Activated CD8-positive, alpha-beta memory T cell treated with anti-CD3 and anti-CD28 coated beads, Interleukin-2, amount 10 ng/mL, durations not matched to agents 7 days and 5 days (primary cell): Measurements from ENCODE around the gene TAGLN. TPM values are rescaled to one million over a fixed set of nuclear protein-coding genes. Genes with fewer than 3 reads are reported as not detected.

ENCODE experiments used
- ATAC-seq: fragments of 150-1000 bp; cut with Tn5 transposase; one replicate; pipeline ENCODE4 v1.10.0; 2021; ENCODE audit warnings: moderate library complexity
- CTCF ChIA-PET: fragments of 350-600 bp; sonication (Branson Sonifier 250); formaldehyde crosslinking; loops from one replicate; lab custom pipeline; 2021; ENCODE audit warnings: antibody characterized with exemption; lab: Charles Lee
- DNase-seq: peaks from one replicate; pipeline ENCODE4 v3.0.0-alpha.2; 2020
- H3K27ac Mint-ChIP-seq: one replicate; pipeline ENCODE4 v1.8.0; 2021; ENCODE audit warnings: mild to moderate bottlenecking, mixed read lengths
- H3K27me3 Mint-ChIP-seq: one replicate; pipeline ENCODE4 v1.8.0; 2021; ENCODE audit warnings: mixed read lengths
- H3K36me3 Mint-ChIP-seq: one replicate; pipeline ENCODE4 v1.8.0; 2021; ENCODE audit warnings: mild to moderate bottlenecking, mixed read lengths
- H3K4me1 Mint-ChIP-seq: one replicate; pipeline ENCODE4 v1.8.0; 2021; ENCODE audit warnings: mixed read lengths
- H3K4me3 Mint-ChIP-seq: one replicate; pipeline ENCODE4 v1.8.0; 2021; ENCODE audit warnings: mild to moderate bottlenecking, moderate library complexity, mixed read lengths
- H3K9me3 Mint-ChIP-seq: one replicate; pipeline ENCODE4 v1.8.0; 2022; ENCODE audit warnings: low read depth, mixed read lengths
- total RNA-seq, 2 experiments: library from RNA; stranded (reverse); gene quantifications; one replicate each; pipeline ENCODE4 v1.2.3, GENCODE V29; 2021

TAGLN gene
- total RNA-seq, 2 experiments from 2014 or later = 2.3 to 2.7 TPM

DNA sequence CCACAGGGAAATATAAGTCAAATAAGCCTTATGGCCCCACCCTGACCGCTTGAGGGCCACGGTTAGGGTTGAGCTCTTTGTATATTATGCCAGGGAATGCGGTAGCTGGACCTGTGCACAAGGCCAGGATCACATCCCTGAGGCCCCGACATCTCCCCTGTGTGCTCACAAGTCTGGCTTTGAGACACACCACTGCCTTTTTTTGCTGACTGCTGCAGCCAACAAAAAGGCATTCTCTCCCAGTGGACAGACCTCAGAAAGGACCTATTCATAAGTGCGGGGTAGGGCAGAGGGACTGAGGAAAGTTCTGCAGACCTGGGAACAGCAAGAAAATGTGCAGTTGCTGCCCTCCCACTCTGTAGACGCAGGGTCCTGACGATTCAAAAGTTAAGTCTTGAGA is 24.1 kb upstream of the TAGLN start:
- Mint-ChIP-seq H3K27me3 (no peaks in the 10 kb centered on the region), H3K4me3 (no peak overlapping the region), H3K27ac (no peak overlapping the region), H3K4me1 (peaks cover 22% of the 10 kb centered on the region), H3K9me3 (no peaks in the 10 kb centered on the region), H3K36me3 (peaks cover 8% of the 10 kb centered on the region)
- DNase-seq (peak; percentile 36), ATAC-seq (no peak)
- CTCF ChIA-PET = interaction anchor here (1.3 kb wide), 1 partner anchor 339 kb away, joined by 4 read pairs; no protein-coding TSS in a partner anchor

DNA sequence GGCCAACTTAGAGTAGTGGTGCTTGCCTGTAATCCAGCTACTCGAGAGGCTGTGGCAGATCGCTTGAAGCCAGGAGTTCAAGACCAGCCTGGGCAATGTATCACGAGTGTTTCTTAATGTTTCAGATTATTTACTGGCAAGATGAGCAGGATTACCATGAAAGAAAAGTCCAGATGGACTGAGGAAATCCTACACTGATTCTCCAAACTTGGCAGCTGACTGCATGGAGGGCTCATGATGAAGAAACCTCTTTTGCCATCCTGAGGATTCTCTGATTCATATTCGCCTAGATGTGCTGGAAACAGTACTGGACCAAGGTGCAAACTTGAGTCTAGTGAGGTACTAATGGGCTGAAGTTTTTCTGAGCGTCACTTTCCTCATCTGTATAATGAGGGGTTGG is 23.4 kb upstream of the TAGLN start:
- H3K4me3 Mint-ChIP-seq = no peak overlapping the region
- DNase-seq (peak; percentile 33), ATAC-seq (no peak)
- CTCF ChIA-PET = interaction anchor here (0.8 to 1.3 kb wide), 2 partner anchors 30 to 340 kb away, joined by 3 to 4 read pairs; no protein-coding TSS in a partner anchor
- no peaks in the 10 kb centered on the region for H3K9me3 Mint-ChIP-seq
- H3K4me1 Mint-ChIP-seq = peaks cover 29% of the 10 kb centered on the region
- H3K27me3 Mint-ChIP-seq = no peaks in the 10 kb centered on the region
- peaks cover 8% of the 10 kb centered on the region for H3K36me3 Mint-ChIP-seq
- no peak overlapping the region for H3K27ac Mint-ChIP-seq

DNA sequence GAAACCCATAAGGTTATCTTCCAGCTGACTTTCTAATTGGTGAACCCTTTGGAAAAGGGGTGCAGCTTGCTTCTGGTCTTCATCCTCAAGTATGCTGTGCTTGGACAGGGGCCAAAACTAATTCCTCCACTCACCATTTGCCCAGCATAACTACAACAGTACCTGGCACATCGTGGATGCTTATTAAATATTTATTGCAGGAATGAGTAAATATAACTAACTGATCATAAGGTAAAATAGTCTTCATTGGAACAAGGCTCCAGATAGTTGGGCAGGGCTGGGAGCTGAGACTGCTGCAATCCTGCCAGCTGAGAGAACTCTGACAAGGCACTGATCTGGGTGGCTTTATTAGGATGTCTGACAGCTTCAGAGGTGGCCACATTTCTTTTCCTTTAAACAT is 23.0 kb upstream of the TAGLN start:
- Mint-ChIP-seq H3K4me3 (no peak overlapping the region), H3K27ac (no peak overlapping the region), H3K36me3 (peaks cover 4% of the 10 kb centered on the region), H3K9me3 (no peaks in the 10 kb centered on the region), H3K4me1 (peaks cover 33% of the 10 kb centered on the region), H3K27me3 (no peaks in the 10 kb centered on the region)
- ATAC-seq (no peak), DNase-seq (no peak)
- CTCF ChIA-PET = interaction anchor here (0.8 to 1.3 kb wide), 2 partner anchors 30 to 340 kb away, joined by 3 to 4 read pairs; no protein-coding TSS in a partner anchor

DNA sequence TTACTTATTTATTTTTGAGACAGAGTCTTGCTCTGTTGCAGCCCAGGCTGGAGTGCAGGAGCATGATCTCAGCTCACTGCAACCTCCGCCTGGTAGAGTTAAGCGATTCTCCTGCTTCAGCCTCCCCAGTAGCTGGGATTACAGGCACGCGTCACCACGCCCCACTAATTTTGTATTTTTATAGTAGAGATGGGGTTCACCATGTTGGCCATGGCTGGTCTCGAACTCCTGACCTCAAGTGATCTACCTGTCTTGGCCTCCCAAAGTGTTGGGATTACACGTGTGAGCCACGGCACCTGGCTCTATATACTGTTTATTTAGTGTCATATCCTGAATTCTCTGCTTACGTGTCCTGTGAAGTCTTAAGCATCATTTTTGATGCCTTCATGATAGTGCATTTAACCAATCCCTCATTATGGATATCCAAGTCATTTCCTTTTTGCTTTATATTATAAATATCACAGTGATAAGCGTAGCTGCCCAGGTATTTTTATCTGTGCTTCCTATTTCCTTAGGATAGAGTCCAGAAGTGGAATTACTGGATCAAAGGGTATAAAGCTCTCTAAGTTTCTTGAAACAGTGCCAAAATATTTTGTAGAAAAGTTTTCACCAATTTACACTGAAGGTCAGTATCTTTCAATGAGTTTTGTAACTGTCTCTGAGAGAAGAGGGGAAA is 21.5 kb upstream of the TAGLN start:
- no peak for ATAC-seq
- Mint-ChIP-seq H3K4me3 (peak overlapping the region; percentile 90), H3K36me3 (no peaks in the 10 kb centered on the region), H3K4me1 (peaks cover 34% of the 10 kb centered on the region), H3K27me3 (no peaks in the 10 kb centered on the region), H3K27ac (peak overlapping the region; percentile 85), H3K9me3 (no peaks in the 10 kb centered on the region)
- CTCF ChIA-PET = interaction anchor here (0.7 to 5.4 kb wide), 5 partner anchors 11 to 394 kb away, joined by 3 to 108 read pairs (median 6); partner anchors contain the start of genes APOA5, PAFAH1B2, PCSK7 and RNF214
- DNase-seq = peak; percentile 34

DNA sequence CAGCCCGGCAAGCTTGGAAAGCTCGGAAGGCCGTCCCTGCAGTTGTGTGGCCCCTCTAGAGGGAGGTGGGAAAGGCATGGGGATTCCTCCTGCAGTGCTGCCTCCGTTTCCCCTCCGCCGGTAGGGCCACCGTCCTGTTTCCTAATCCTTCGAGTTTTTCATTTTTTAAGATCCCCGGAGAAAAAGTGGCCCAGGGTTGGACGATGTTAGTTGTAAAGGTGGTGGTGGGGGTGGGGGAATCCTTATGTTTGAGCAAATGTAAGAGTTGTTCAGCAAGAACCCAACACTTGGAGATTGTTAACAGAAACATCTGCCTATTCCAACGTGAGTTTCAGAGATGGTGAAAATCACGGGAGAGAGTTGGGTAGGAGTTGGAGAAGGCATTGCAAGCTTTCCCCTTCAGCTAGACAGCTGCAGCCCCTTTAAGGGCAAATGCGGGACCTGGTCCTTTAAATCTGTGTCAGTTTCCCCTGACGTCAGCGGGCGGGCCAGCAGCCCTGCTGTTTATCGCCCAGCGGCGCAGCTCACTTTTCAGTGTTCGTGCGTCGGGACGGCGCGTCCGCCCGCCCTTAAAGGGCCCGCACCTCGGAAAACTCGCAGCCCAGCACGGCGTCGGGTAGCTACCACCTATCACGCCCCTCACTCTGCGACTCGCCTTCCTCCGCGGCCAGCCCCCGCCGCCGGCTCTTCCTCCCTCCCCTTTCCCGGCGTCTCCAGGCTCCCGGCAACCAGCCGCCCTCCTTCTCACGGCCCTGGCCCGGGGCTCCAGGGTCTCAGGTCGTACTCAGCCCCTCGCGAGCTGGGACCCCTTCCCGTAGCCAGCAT is 20.7 kb upstream of the TAGLN start, which contains the start of gene SIDT2:
Gene SIDT2 (plus strand): TSS at position 534 of the 825 bp plus-strand sequence. CDS start 521 bp downstream, outside the sequence.
- H3K9me3 Mint-ChIP-seq = no peaks in the 10 kb centered on the region
- peak within 1 kb of the TSS; percentile 90 for H3K4me3 Mint-ChIP-seq
- H3K27me3 Mint-ChIP-seq = no peaks in the 10 kb centered on the region
- CTCF ChIA-PET = interaction anchor here (0.7 to 5.4 kb wide), 8 partner anchors 8 to 395 kb away, joined by 3 to 108 read pairs (median 4); partner anchors contain the start of genes APOA5, PAFAH1B2, PCSK7 and RNF214
- no peaks in the 10 kb centered on the region for H3K36me3 Mint-ChIP-seq
- H3K27ac Mint-ChIP-seq = peak within 1 kb of the TSS; percentile 85
- peaks cover 33% of the 10 kb centered on the region for H3K4me1 Mint-ChIP-seq
- DNase-seq = peak; percentile 95
- ATAC-seq = peak; percentile 96

DNA sequence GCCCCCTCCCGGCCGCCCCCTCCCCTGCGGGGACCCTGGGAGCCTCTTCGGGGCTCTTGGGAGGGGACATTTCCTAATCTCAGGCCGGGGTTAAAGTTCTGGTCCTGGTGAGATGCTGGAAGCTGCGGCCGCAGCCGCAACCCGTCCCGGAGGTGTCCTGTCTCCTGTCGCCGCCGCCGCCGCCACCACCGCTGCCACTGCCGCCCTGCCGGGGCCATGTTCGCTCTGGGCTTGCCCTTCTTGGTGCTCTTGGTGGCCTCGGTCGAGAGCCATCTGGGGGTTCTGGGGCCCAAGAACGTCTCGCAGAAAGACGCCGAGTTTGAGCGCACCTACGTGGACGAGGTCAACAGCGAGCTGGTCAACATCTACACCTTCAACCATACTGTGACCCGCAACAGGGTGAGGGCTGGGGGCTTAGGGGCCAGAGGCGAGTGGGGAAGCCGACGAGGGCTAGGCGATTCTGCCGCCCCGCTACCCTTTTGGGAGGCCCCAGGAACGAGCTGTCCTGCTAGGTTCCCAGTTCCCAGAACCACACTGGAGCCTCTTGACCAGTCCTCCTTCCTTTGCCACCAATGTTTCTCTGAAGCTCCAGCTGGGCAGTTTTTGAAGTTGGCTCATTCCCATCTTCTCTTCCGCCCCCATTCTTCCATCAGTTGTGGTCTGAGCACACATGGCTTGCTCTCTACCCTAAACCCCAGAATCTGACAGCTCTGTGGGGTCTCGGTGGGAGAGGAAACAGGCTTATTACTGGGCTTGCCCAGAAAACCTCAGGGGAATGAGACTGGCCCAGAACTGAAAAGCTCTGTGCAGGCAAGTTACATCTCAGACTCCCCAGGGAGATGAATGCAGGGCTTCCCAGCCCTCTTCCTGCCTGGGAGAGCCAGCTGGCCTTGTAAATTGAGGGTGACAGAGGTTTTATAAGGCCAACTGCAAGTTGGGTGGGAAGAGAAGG is 19.8 kb upstream of the TAGLN start:
- CTCF ChIA-PET = interaction anchor here (0.7 to 5.4 kb wide), 15 partner anchors 12 to 447 kb away, joined by 3 to 108 read pairs (median 4); partner anchors contain the start of genes APOA5, PAFAH1B2, PCSK7 and RNF214
- Mint-ChIP-seq H3K4me3 (peak overlapping the region; percentile 90), H3K4me1 (peaks cover 30% of the 10 kb centered on the region), H3K36me3 (no peaks in the 10 kb centered on the region), H3K9me3 (no peaks in the 10 kb centered on the region), H3K27me3 (no peaks in the 10 kb centered on the region), H3K27ac (peak overlapping the region; percentile 82)
- ATAC-seq (peak; percentile 53), DNase-seq (peak; percentile 71)

DNA sequence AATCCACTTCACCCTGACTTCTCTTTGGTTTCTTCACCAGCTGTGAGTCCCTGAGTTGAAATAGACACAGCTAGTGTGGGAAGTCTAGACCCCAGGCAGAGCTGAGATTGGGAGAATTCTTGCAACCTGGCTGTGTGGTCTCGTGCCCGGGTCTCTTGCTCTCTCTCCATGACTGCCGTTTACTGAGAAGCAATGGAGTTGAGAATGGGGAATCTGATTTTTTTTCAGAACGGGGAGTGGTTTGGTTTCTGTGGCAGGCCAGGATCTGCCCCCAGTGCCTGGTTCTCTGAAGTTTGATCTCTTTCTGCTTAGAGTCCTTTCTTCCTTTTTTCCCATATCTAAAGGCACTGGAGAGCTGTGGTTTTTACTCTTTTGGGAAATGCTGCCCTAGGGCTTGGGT is 19.1 kb upstream of the TAGLN start:
- CTCF ChIA-PET = interaction anchor here (0.7 to 5.4 kb wide), 13 partner anchors 8 to 447 kb away, joined by 3 to 108 read pairs (median 4); partner anchors contain the start of genes PAFAH1B2, PCSK7 and RNF214
- DNase-seq = peak; percentile 38
- no peak for ATAC-seq
- Mint-ChIP-seq H3K4me3 (peak overlapping the region; percentile 90), H3K27me3 (no peaks in the 10 kb centered on the region), H3K27ac (peak overlapping the region; percentile 82), H3K9me3 (no peaks in the 10 kb centered on the region), H3K36me3 (no peaks in the 10 kb centered on the region), H3K4me1 (peaks cover 30% of the 10 kb centered on the region)

DNA sequence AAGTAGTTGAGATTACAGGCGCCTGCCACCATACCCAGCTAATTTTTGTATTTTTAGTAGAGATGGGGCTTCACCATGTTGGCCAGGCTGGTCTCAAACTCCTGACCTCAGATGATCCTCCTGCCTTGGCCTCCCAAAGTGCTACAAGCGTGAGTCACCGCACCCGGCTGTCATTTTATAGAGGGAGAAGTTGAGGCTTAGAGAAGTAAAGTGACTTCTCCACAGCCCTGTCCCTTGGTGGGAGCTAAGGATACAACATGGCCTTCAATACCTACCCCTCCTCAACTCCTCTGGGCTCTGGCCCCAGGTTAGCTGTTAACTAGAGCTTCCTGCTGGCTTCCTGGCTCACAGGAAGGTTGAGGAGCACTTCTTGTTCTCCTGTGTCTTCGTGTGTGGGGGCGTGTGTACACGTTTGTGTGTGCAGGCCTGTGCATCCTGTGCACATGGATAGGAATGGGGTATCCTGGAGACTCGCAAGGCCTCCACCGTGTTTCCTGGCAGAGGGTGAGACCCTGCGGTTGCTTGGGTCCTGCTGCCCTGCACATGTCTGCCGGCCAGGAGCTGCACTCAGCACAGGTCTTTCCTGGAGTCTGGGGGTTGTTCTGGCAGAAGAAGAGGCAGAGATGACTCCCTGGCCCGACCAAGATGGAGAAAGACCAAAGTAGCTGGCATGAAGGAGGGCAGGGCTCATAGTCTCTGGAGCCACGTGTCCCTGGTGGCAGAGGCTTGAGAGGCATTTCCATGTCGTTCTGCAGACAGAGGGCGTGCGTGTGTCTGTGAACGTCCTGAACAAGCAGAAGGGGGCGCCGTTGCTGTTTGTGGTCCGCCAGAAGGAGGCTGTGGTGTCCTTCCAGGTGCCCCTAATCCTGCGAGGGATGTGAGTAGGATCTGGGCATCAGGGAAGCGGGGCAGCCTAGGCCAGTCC is 18.2 kb upstream of the TAGLN start:
- CTCF ChIA-PET = interaction anchor here (0.9 to 5.4 kb wide), 12 partner anchors 9 to 326 kb away, joined by 3 to 108 read pairs (median 4); partner anchors contain the start of genes PAFAH1B2, PCSK7 and RNF214
- no peaks in the 10 kb centered on the region for H3K9me3 Mint-ChIP-seq
- no peaks in the 10 kb centered on the region for H3K36me3 Mint-ChIP-seq
- peak overlapping the region; percentile 21 for H3K4me3 Mint-ChIP-seq
- DNase-seq = peak; percentile 78
- ATAC-seq = no peak
- peaks cover 30% of the 10 kb centered on the region for H3K4me1 Mint-ChIP-seq
- no peak overlapping the region for H3K27ac Mint-ChIP-seq
- H3K27me3 Mint-ChIP-seq = no peaks in the 10 kb centered on the region

DNA sequence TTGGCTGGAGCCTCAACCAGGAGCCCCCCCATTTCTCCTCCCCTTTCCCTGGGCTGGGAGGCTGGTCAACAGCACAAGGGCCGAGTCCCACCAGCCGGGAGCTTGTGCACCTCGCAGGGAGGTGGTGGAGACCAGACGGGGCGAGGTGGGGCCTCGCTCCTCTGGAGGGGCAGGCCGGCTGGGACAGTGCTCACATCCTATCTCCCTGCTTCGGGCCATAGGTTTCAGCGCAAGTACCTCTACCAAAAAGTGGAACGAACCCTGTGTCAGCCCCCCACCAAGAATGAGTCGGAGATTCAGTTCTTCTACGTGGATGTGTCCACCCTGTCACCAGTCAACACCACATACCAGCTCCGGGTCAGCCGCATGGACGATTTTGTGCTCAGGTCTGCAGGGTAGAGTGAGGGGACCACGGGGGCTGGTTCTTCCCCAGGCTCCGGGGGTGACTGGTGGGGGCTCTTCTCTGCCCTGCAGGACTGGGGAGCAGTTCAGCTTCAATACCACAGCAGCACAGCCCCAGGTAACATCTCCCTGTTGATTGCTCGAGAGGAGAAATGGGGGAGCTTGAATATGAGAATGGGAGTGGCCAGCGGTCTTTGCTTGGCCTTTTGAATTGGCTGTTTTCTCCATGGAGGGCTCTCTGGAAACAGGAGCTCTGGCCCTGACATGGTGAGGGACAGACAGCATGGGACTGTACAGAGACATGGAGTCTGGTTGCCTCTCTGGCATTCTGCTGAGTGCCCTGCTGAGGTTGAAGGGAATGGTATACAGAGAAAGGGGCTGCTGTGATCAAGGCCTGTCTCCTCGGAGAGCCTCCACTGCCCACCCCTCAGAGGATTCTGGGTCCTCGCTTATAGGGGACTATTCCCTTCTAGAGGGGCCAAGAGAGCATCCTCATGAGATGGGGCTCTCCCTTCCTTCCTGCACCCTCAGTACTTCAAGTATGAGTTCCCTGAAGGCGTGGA is 17.3 kb upstream of the TAGLN start:
- CTCF ChIA-PET = interaction anchor here (1.2 to 5.4 kb wide), 5 partner anchors 9 to 47 kb away, joined by 4 to 108 read pairs (median 7); partner anchors contain the start of genes PCSK7 and RNF214
- H3K4me3 Mint-ChIP-seq = no peak overlapping the region
- H3K4me1 Mint-ChIP-seq = peaks cover 30% of the 10 kb centered on the region
- ATAC-seq = no peak
- no peaks in the 10 kb centered on the region for H3K9me3 Mint-ChIP-seq
- H3K27ac Mint-ChIP-seq = no peak overlapping the region
- H3K36me3 Mint-ChIP-seq = no peaks in the 10 kb centered on the region
- peak; percentile 37 for DNase-seq
- H3K27me3 Mint-ChIP-seq = no peaks in the 10 kb centered on the region

DNA sequence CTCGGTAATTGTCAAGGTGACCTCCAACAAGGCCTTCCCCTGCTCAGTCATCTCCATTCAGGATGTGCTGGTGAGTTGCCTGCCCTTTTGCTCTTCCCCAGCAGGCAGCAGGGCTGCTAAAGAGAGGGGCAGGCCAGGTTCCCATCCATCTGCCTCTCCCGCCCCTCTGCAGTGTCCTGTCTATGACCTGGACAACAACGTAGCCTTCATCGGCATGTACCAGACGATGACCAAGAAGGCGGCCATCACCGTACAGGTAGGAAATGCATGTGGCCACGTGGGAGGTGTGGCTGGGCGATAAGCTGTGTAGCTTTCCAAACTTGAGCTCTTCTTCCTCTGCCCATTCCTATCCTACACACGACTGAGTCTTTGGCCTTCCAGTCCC is 16.6 kb upstream of the TAGLN start:
- no peaks in the 10 kb centered on the region for H3K27me3 Mint-ChIP-seq
- no peak for DNase-seq
- CTCF ChIA-PET = interaction anchor here (1.2 to 5.4 kb wide), 4 partner anchors 9 to 46 kb away, joined by 4 to 108 read pairs (median 8); partner anchors contain the start of genes PCSK7 and RNF214
- peaks cover 30% of the 10 kb centered on the region for H3K4me1 Mint-ChIP-seq
- no peak for ATAC-seq
- no peak overlapping the region for H3K4me3 Mint-ChIP-seq
- H3K27ac Mint-ChIP-seq = no peak overlapping the region
- no peaks in the 10 kb centered on the region for H3K9me3 Mint-ChIP-seq
- H3K36me3 Mint-ChIP-seq = no peaks in the 10 kb centered on the region
